Subcutaneous adipose tissue (tissue), 4 donors: ENCODE results near the gene DUS2. TPM values are rescaled to one million over a fixed set of nuclear protein-coding genes. Genes with fewer than 3 reads are reported as not detected.

ENCODE experiments used
- CTCF ChIP-seq: fragments of 450-650 bp; IDR thresholded peaks from one replicate; pipeline ENCODE4 v1.5.1; 2016; ENCODE audit warnings: low read depth, mild to moderate bottlenecking, control low read depth, antibody characterized with exemption, moderate library complexity
- total RNA-seq, 4 donors: library from RNA; depleted of rRNA; stranded (reverse); fragments of >200 nt; gene quantifications; one replicate each; pipeline ENCODE4 v1.1.0, GENCODE V29; 2016

DUS2 gene
- total RNA-seq, 4 donors from 2014 or later = 6.4 to 19.8 (median 9.8) TPM

- TF ChIP-seq CTCF = no peak
Observed at GRCh38 chr16:68087688-68088087, 64.6 kb downstream of the DUS2 start.

- no peak for TF ChIP-seq CTCF
Observed at GRCh38 chr16:68088130-68088972, 65.3 kb downstream of the DUS2 start.

GRCh38 chr16:68089067-68089466 is 66.0 kb downstream of the DUS2 start:
- no peak for TF ChIP-seq CTCF

GRCh38 chr16:68090130-68090529 is 67.0 kb downstream of the DUS2 start:
- no peak for TF ChIP-seq CTCF

GRCh38 chr16:68090533-68090932 is 67.4 kb downstream of the DUS2 start:
- TF ChIP-seq CTCF = no peak

- TF ChIP-seq CTCF = no peak
Observed at GRCh38 chr16:68091380-68092261, 68.5 kb downstream of the DUS2 start.
